Fibroblast of the aortic adventitia (primary cell): Measurements from ENCODE around the gene MAD1L1. TPM values are rescaled to one million over a fixed set of nuclear protein-coding genes. Genes with fewer than 3 reads are reported as not detected.

Experiments used
- DNase-seq: peaks from one replicate; pipeline ENCODE4 v3.0.0-alpha.2; 2010; ENCODE audit warnings: low read depth
- H3K4me3 ChIP-seq: 2 replicates; pipeline ENCODE4 v1.5.1; 2011; ENCODE audit warnings: low read depth, mild to moderate bottlenecking, control low read depth, low read length, moderate library complexity
- total RNA-seq: library from RNA; depleted of rRNA; stranded (reverse); fragments of >200 nt; gene quantifications from 2 replicates; pipeline ENCODE4 v1.2.3, GENCODE V29; 2012; ENCODE audit warnings: low replicate concordance
- TF ChIP-seq, protein P1 (sequence below): IDR thresholded peaks from 2 replicates; pipeline ENCODE4 v1.5.1; 2011; ENCODE audit warnings: mild to moderate bottlenecking, low read length, control low read depth, inconsistent platforms; ENCODE audit not compliant: insufficient read depth

The MAD1L1 gene
- total RNA-seq, 1 donor: 22.9 TPM

DNA sequence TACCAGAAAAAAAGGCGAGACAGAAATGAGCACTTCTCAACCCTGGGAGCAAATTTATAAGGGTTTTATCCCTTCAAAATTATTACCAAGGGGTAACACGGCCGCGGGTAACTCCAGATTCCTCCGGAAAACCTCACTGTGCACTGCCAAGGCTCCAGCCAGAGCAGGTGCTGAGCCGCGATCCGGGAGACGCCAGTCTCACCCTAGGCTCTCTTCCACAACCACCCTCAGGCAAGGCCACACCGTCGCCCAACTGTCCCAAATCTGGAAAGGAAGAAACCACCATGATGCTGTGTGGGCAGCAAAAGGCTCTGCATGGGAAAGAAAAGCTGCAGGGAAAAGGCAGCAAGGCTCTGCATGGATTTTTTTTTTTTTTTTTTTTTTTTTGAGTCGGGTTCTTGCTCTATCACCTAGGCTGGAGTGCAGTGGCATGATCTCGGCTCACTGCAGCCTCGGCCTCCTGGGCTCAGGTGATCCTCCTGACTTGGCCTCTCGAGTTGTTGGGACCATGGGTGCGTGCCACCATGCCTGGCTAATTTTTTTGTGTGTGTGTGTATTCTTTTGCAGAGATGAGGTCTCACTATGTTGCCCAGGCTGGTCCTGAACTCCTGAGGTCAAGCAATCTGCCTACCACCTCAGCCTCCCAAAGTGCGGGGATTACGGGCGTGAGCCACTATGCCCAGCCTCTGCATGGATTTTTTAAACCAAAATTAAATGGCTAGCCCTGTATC, 39.0 kb downstream of the MAD1L1 start:
- TF ChIP-seq, protein P1, sequence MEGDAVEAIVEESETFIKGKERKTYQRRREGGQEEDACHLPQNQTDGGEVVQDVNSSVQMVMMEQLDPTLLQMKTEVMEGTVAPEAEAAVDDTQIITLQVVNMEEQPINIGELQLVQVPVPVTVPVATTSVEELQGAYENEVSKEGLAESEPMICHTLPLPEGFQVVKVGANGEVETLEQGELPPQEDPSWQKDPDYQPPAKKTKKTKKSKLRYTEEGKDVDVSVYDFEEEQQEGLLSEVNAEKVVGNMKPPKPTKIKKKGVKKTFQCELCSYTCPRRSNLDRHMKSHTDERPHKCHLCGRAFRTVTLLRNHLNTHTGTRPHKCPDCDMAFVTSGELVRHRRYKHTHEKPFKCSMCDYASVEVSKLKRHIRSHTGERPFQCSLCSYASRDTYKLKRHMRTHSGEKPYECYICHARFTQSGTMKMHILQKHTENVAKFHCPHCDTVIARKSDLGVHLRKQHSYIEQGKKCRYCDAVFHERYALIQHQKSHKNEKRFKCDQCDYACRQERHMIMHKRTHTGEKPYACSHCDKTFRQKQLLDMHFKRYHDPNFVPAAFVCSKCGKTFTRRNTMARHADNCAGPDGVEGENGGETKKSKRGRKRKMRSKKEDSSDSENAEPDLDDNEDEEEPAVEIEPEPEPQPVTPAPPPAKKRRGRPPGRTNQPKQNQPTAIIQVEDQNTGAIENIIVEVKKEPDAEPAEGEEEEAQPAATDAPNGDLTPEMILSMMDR: no peak
- DNase-seq: no peak
- no peak overlapping the region for H3K4me3 ChIP-seq

- no peak for DNase-seq
Observed at GRCh38 chr7:2192831-2193534, 39.8 kb downstream of the MAD1L1 start.

GRCh38 chr7:2191016-2191415, 41.7 kb downstream of the MAD1L1 start:
- no peak overlapping the region for H3K4me3 ChIP-seq
- TF ChIP-seq, protein P1: no peak

More at GRCh38 chr7:2192831-2193534, 39.8 kb downstream of the MAD1L1 start:
- TF ChIP-seq, protein P1: no peak
- no peak overlapping the region for H3K4me3 ChIP-seq

GRCh38 chr7:2190531-2190930, 42.2 kb downstream of the MAD1L1 start:
- no peak overlapping the region for H3K4me3 ChIP-seq
- TF ChIP-seq, protein P1: no peak
- DNase-seq: no peak

More at GRCh38 chr7:2191016-2191415, 41.7 kb downstream of the MAD1L1 start:
- DNase-seq: no peak

- H3K4me3 ChIP-seq: no peak overlapping the region
- TF ChIP-seq, protein P1: no peak
- DNase-seq: no peak
Observed at GRCh38 chr7:2186166-2186565, 46.6 kb downstream of the MAD1L1 start.

DNA sequence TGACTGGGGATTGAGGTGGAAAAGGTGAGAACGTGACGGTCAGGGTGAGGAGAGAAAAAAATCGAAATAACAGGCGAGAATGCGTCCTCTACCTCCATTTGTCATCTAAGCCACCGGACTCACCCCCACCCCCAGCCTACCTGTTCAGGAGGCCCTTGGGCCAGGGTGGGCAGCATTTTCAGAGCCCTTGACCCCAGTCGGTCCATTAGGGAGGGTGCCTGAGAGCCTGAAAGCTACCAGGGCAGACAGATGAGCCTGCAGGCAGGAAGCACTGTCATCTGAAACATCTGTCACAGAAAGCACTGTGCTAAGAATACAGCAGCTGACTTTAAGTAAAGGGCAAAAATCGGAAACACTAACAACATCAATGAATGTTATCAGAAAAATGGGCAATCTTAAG, 47.0 kb downstream of the MAD1L1 start:
- H3K4me3 ChIP-seq: no peak overlapping the region
- TF ChIP-seq, protein P1: no peak
- DNase-seq: no peak
